ENCODE data around the gene LRGUK.

LRGUK gene

GRCh38 chr7:134089446-134089845 lies 37.7 kb upstream of the LRGUK start:
- H3K9ac ChIP-seq (ENCODE audit: low read depth in 1 of 2, low read length in 2 of 2) = no peak overlapping the region
- H3K4me3 ChIP-seq (ENCODE audit: low read length in 2 of 2) = no peak overlapping the region
- H3K27ac ChIP-seq (ENCODE audit: low read depth in 2 of 2, low read length in 2 of 2) = no peak overlapping the region
- no peaks in the 10 kb centered on the region for H3K36me3 ChIP-seq (ENCODE audit: control insufficient read depth in 2 of 2, insufficient read depth in 2 of 2, low read length in 2 of 2)
- H3K27me3 ChIP-seq (ENCODE audit: control insufficient read depth in 2 of 2, insufficient read depth in 2 of 2, low read length in 2 of 2) = no peaks in the 10 kb centered on the region
- no peaks in the 10 kb centered on the region for H3K4me1 ChIP-seq (ENCODE audit: control insufficient read depth in 2 of 2, insufficient read depth in 2 of 2, low read length in 2 of 2)
- peaks cover 3 to 6% of the 10 kb centered on the region in 2 donors for H3K9me3 ChIP-seq (ENCODE audit: control insufficient read depth in 2 of 2, low read length in 2 of 2)

- H3K27me3 ChIP-seq (ENCODE audit: control insufficient read depth in 2 of 2, insufficient read depth in 2 of 2, low read length in 2 of 2) = no peaks in the 10 kb centered on the region
- H3K36me3 ChIP-seq (ENCODE audit: control insufficient read depth in 2 of 2, insufficient read depth in 2 of 2, low read length in 2 of 2) = no peaks in the 10 kb centered on the region
- no peaks in the 10 kb centered on the region for H3K4me1 ChIP-seq (ENCODE audit: control insufficient read depth in 2 of 2, insufficient read depth in 2 of 2, low read length in 2 of 2)
- no peak overlapping the region for H3K9ac ChIP-seq (ENCODE audit: low read depth in 1 of 2, low read length in 2 of 2)
- no peak overlapping the region for H3K27ac ChIP-seq (ENCODE audit: low read depth in 2 of 2, low read length in 2 of 2)
- H3K9me3 ChIP-seq (ENCODE audit: control insufficient read depth in 2 of 2, low read length in 2 of 2) = no peaks in the 10 kb centered on the region
- no peak overlapping the region for H3K4me3 ChIP-seq (ENCODE audit: low read length in 2 of 2)
Measured at GRCh38 chr7:134098072-134098471, 29.1 kb upstream of the LRGUK start.

- no peaks in the 10 kb centered on the region for H3K36me3 ChIP-seq (ENCODE audit: control insufficient read depth in 2 of 2, insufficient read depth in 2 of 2, low read length in 2 of 2)
- H3K9ac ChIP-seq (ENCODE audit: low read depth in 1 of 2, low read length in 2 of 2) = no peak overlapping the region
- H3K4me1 ChIP-seq (ENCODE audit: control insufficient read depth in 2 of 2, insufficient read depth in 2 of 2, low read length in 2 of 2) = no peaks in the 10 kb centered on the region
- no peak overlapping the region for H3K4me3 ChIP-seq (ENCODE audit: low read length in 2 of 2)
- H3K9me3 ChIP-seq (ENCODE audit: control insufficient read depth in 2 of 2, low read length in 2 of 2) = no peaks in the 10 kb centered on the region
- no peak overlapping the region for H3K27ac ChIP-seq (ENCODE audit: low read depth in 2 of 2, low read length in 2 of 2)
- H3K27me3 ChIP-seq (ENCODE audit: control insufficient read depth in 2 of 2, insufficient read depth in 2 of 2, low read length in 2 of 2) = no peaks in the 10 kb centered on the region
Measured at GRCh38 chr7:134101716-134102115, 25.4 kb upstream of the LRGUK start.

GRCh38 chr7:134104166-134104565 lies 23.0 kb upstream of the LRGUK start:
- no peak overlapping the region for H3K4me3 ChIP-seq (ENCODE audit: low read length in 2 of 2)
- no peaks in the 10 kb centered on the region for H3K27me3 ChIP-seq (ENCODE audit: control insufficient read depth in 2 of 2, insufficient read depth in 2 of 2, low read length in 2 of 2)
- H3K27ac ChIP-seq (ENCODE audit: low read depth in 2 of 2, low read length in 2 of 2) = no peak overlapping the region
- no peaks in the 10 kb centered on the region for H3K9me3 ChIP-seq (ENCODE audit: control insufficient read depth in 2 of 2, low read length in 2 of 2)
- H3K36me3 ChIP-seq (ENCODE audit: control insufficient read depth in 2 of 2, insufficient read depth in 2 of 2, low read length in 2 of 2) = no peaks in the 10 kb centered on the region
- H3K9ac ChIP-seq (ENCODE audit: low read depth in 1 of 2, low read length in 2 of 2) = no peak overlapping the region
- H3K4me1 ChIP-seq (ENCODE audit: control insufficient read depth in 2 of 2, insufficient read depth in 2 of 2, low read length in 2 of 2) = no peaks in the 10 kb centered on the region

GRCh38 chr7:134105841-134106240 lies 21.3 kb upstream of the LRGUK start:
- no peak overlapping the region for H3K27ac ChIP-seq (ENCODE audit: low read depth in 2 of 2, low read length in 2 of 2)
- no peak overlapping the region for H3K4me3 ChIP-seq (ENCODE audit: low read length in 2 of 2)
- H3K36me3 ChIP-seq (ENCODE audit: control insufficient read depth in 2 of 2, insufficient read depth in 2 of 2, low read length in 2 of 2) = no peaks in the 10 kb centered on the region
- no peaks in the 10 kb centered on the region for H3K4me1 ChIP-seq (ENCODE audit: control insufficient read depth in 2 of 2, insufficient read depth in 2 of 2, low read length in 2 of 2)
- H3K9me3 ChIP-seq (ENCODE audit: control insufficient read depth in 2 of 2, low read length in 2 of 2) = no peaks in the 10 kb centered on the region
- H3K9ac ChIP-seq (ENCODE audit: low read depth in 1 of 2, low read length in 2 of 2) = no peak overlapping the region
- no peaks in the 10 kb centered on the region for H3K27me3 ChIP-seq (ENCODE audit: control insufficient read depth in 2 of 2, insufficient read depth in 2 of 2, low read length in 2 of 2)

- no peak overlapping the region for H3K9ac ChIP-seq (ENCODE audit: low read depth in 1 of 2, low read length in 2 of 2)
- H3K27me3 ChIP-seq (ENCODE audit: control insufficient read depth in 2 of 2, insufficient read depth in 2 of 2, low read length in 2 of 2) = no peaks in the 10 kb centered on the region
- H3K9me3 ChIP-seq (ENCODE audit: control insufficient read depth in 2 of 2, low read length in 2 of 2) = no peaks in the 10 kb centered on the region
- no peak overlapping the region for H3K27ac ChIP-seq (ENCODE audit: low read depth in 2 of 2, low read length in 2 of 2)
- no peaks in the 10 kb centered on the region for H3K36me3 ChIP-seq (ENCODE audit: control insufficient read depth in 2 of 2, insufficient read depth in 2 of 2, low read length in 2 of 2)
- no peaks in the 10 kb centered on the region for H3K4me1 ChIP-seq (ENCODE audit: control insufficient read depth in 2 of 2, insufficient read depth in 2 of 2, low read length in 2 of 2)
- H3K4me3 ChIP-seq (ENCODE audit: low read length in 2 of 2) = no peak overlapping the region
Measured at GRCh38 chr7:134108802-134109201, 18.3 kb upstream of the LRGUK start.

- Histone ChIP-seq H3K27ac (ENCODE audit: low read depth in 2 of 2, low read length in 2 of 2) (no peak overlapping the region), H3K36me3 (ENCODE audit: control insufficient read depth in 2 of 2, insufficient read depth in 2 of 2, low read length in 2 of 2) (no peaks in the 10 kb centered on the region), H3K4me3 (ENCODE audit: low read length in 2 of 2) (no peak overlapping the region), H3K27me3 (ENCODE audit: control insufficient read depth in 2 of 2, insufficient read depth in 2 of 2, low read length in 2 of 2) (no peaks in the 10 kb centered on the region), H3K4me1 (ENCODE audit: control insufficient read depth in 2 of 2, insufficient read depth in 2 of 2, low read length in 2 of 2) (no peaks in the 10 kb centered on the region), H3K9ac (ENCODE audit: low read depth in 1 of 2, low read length in 2 of 2) (no peak overlapping the region), H3K9me3 (ENCODE audit: control insufficient read depth in 2 of 2, low read length in 2 of 2) (no peaks in the 10 kb centered on the region)
Measured at GRCh38 chr7:134113655-134114054, 13.5 kb upstream of the LRGUK start.

- H3K9me3 ChIP-seq (ENCODE audit: control insufficient read depth in 2 of 2, low read length in 2 of 2) = no peaks in the 10 kb centered on the region
- H3K27me3 ChIP-seq (ENCODE audit: control insufficient read depth in 2 of 2, insufficient read depth in 2 of 2, low read length in 2 of 2) = no peaks in the 10 kb centered on the region
- H3K9ac ChIP-seq (ENCODE audit: low read depth in 1 of 2, low read length in 2 of 2) = no peak overlapping the region
Measured at GRCh38 chr7:134114992-134115391, 12.1 kb upstream of the LRGUK start.

GRCh38 chr7:134120405-134120804 lies 6.7 kb upstream of the LRGUK start:
- H3K27ac ChIP-seq (ENCODE audit: low read depth in 2 of 2, low read length in 2 of 2) = no peak overlapping the region
- H3K27me3 ChIP-seq (ENCODE audit: control insufficient read depth in 2 of 2, insufficient read depth in 2 of 2, low read length in 2 of 2) = no peaks in the 10 kb centered on the region
- no peaks in the 10 kb centered on the region for H3K9me3 ChIP-seq (ENCODE audit: control insufficient read depth in 2 of 2, low read length in 2 of 2)
- H3K36me3 ChIP-seq (ENCODE audit: control insufficient read depth in 2 of 2, insufficient read depth in 2 of 2, low read length in 2 of 2) = no peaks in the 10 kb centered on the region
- no peaks in the 10 kb centered on the region for H3K4me1 ChIP-seq (ENCODE audit: control insufficient read depth in 2 of 2, insufficient read depth in 2 of 2, low read length in 2 of 2)
- H3K4me3 ChIP-seq (ENCODE audit: low read length in 2 of 2) = no peak overlapping the region
- H3K9ac ChIP-seq (ENCODE audit: low read depth in 1 of 2, low read length in 2 of 2) = no peak overlapping the region

More at GRCh38 chr7:134114992-134115391, 12.1 kb upstream of the LRGUK start:
- no peak overlapping the region for H3K27ac ChIP-seq (ENCODE audit: low read depth in 2 of 2, low read length in 2 of 2)
- H3K36me3 ChIP-seq (ENCODE audit: control insufficient read depth in 2 of 2, insufficient read depth in 2 of 2, low read length in 2 of 2) = no peaks in the 10 kb centered on the region
- no peaks in the 10 kb centered on the region for H3K4me1 ChIP-seq (ENCODE audit: control insufficient read depth in 2 of 2, insufficient read depth in 2 of 2, low read length in 2 of 2)
- no peak overlapping the region for H3K4me3 ChIP-seq (ENCODE audit: low read length in 2 of 2)

- no peak overlapping the region for H3K27ac ChIP-seq (ENCODE audit: low read depth in 2 of 2, low read length in 2 of 2)
- peaks cover 0 to under 1% of the 10 kb centered on the region in 2 donors for H3K4me1 ChIP-seq (ENCODE audit: control insufficient read depth in 2 of 2, insufficient read depth in 2 of 2, low read length in 2 of 2)
- no peaks in the 10 kb centered on the region for H3K9me3 ChIP-seq (ENCODE audit: control insufficient read depth in 2 of 2, low read length in 2 of 2)
- no peaks in the 10 kb centered on the region for H3K36me3 ChIP-seq (ENCODE audit: control insufficient read depth in 2 of 2, insufficient read depth in 2 of 2, low read length in 2 of 2)
- no peak overlapping the region for H3K4me3 ChIP-seq (ENCODE audit: low read length in 2 of 2)
- H3K9ac ChIP-seq (ENCODE audit: low read depth in 1 of 2, low read length in 2 of 2) = no peak overlapping the region
- no peaks in the 10 kb centered on the region for H3K27me3 ChIP-seq (ENCODE audit: control insufficient read depth in 2 of 2, insufficient read depth in 2 of 2, low read length in 2 of 2)
Measured at GRCh38 chr7:134121632-134122139, 5.5 kb upstream of the LRGUK start.

GRCh38 chr7:134122980-134123379 lies 4.2 kb upstream of the LRGUK start:
- H3K9me3 ChIP-seq (ENCODE audit: control insufficient read depth in 2 of 2, low read length in 2 of 2) = no peaks in the 10 kb centered on the region
- no peaks in the 10 kb centered on the region for H3K36me3 ChIP-seq (ENCODE audit: control insufficient read depth in 2 of 2, insufficient read depth in 2 of 2, low read length in 2 of 2)
- H3K4me1 ChIP-seq (ENCODE audit: control insufficient read depth in 2 of 2, insufficient read depth in 2 of 2, low read length in 2 of 2) = peaks cover 0 to 4% of the 10 kb centered on the region in 2 donors
- no peak overlapping the region for H3K9ac ChIP-seq (ENCODE audit: low read depth in 1 of 2, low read length in 2 of 2)
- H3K4me3 ChIP-seq (ENCODE audit: low read length in 2 of 2) = no peak overlapping the region
- H3K27ac ChIP-seq (ENCODE audit: low read depth in 2 of 2, low read length in 2 of 2) = no peak overlapping the region
- H3K27me3 ChIP-seq (ENCODE audit: control insufficient read depth in 2 of 2, insufficient read depth in 2 of 2, low read length in 2 of 2) = no peaks in the 10 kb centered on the region
